IPS-20b (cell line): ENCODE data around the gene THBS1.

ENCODE experiments used
- H3K27ac ChIP-seq: one replicate; pipeline ENCODE4 v1.5.1; 2013; ENCODE audit warnings: low read length
- H3K27me3 ChIP-seq: 2 replicates; pipeline ENCODE4 v1.6.1; 2013; ENCODE audit warnings: mild to moderate bottlenecking, low read length, inconsistent platforms; ENCODE audit not compliant: insufficient read depth
- H3K36me3 ChIP-seq: 2 replicates; pipeline ENCODE4 v1.6.1; 2013; ENCODE audit warnings: low read depth, mild to moderate bottlenecking, inconsistent platforms, low read length, moderate library complexity; ENCODE audit not compliant: insufficient read depth
- H3K4me1 ChIP-seq: 2 replicates; pipeline ENCODE4 v1.6.1; 2013; ENCODE audit warnings: mild to moderate bottlenecking, control low read depth, inconsistent platforms, low read length, moderate library complexity; ENCODE audit not compliant: insufficient read depth
- H3K4me3 ChIP-seq: 2 replicates; pipeline ENCODE4 v1.5.1; 2013; ENCODE audit warnings: mild to moderate bottlenecking, low read length, inconsistent platforms
- H3K9ac ChIP-seq: 2 replicates; pipeline ENCODE4 v1.6.1; 2013; ENCODE audit warnings: low read depth, mild to moderate bottlenecking, inconsistent platforms, low read length, moderate library complexity
- H3K9me3 ChIP-seq: 2 replicates; pipeline ENCODE4 v1.6.1; 2013; ENCODE audit warnings: mild to moderate bottlenecking, low read depth, low read length, inconsistent platforms; ENCODE audit not compliant: insufficient read depth

THBS1 gene

GRCh38 chr15:39584266-39584659 lies 3.4 kb downstream of the THBS1 start:
- Histone ChIP-seq H3K27ac (no peak overlapping the region), H3K9me3 (no peaks in the 10 kb centered on the region), H3K4me3 (no peak overlapping the region), H3K4me1 (peaks cover 11% of the 10 kb centered on the region), H3K9ac (no peak overlapping the region), H3K27me3 (peaks cover 3% of the 10 kb centered on the region; the same call in 1 of the 2 replicates), H3K36me3 (peaks cover 75% of the 10 kb centered on the region)

DNA sequence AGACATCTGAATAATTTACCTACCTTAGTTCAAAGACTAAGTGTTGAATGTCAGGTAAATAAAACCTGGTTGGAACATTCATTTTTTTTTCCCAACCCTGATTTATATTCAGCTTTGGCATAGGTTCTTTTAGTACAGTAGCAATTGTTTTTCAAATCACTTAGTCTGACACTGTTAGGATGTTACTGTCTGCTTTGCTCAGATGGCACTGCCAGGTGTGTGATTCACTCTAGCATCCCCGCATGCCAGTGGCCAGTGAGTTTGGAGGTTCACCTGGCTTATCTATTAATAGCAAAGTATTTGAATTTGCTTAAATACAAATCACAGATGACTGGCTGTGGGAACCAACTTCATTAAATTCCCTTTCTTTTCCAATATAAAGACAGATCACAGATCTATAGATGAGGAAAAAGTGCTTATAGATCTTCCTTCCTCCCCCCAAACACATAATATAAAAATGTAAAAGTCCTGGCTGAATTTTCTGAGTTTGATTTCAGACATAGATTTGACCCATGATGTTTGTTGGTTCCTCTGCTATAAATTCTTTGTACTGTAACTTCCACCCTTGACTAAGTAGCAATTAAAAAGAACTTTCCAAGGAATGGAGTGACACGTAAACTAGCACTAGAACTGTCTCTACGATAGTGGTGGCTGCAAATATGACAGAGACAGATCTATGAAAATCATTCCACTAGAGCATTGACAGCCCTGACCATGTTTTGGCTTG lies 3.9 kb downstream of the THBS1 start:
- H3K9me3 ChIP-seq = no peaks in the 10 kb centered on the region
- no peak overlapping the region for H3K27ac ChIP-seq
- peaks cover 81% of the 10 kb centered on the region for H3K36me3 ChIP-seq
- H3K4me3 ChIP-seq = no peak overlapping the region
- H3K27me3 ChIP-seq = no peaks in the 10 kb centered on the region
- no peak overlapping the region for H3K9ac ChIP-seq
- peaks cover 9% of the 10 kb centered on the region for H3K4me1 ChIP-seq

- no peaks in the 10 kb centered on the region for H3K27me3 ChIP-seq
- H3K9me3 ChIP-seq = no peaks in the 10 kb centered on the region
- peaks cover 7% of the 10 kb centered on the region for H3K4me1 ChIP-seq
- H3K27ac ChIP-seq = no peak overlapping the region
- peaks cover 87% of the 10 kb centered on the region for H3K36me3 ChIP-seq
- H3K4me3 ChIP-seq = no peak overlapping the region
- no peak overlapping the region for H3K9ac ChIP-seq
These were observed 4.5 kb downstream of the THBS1 start for GRCh38 chr15:39585389-39585841.

- Histone ChIP-seq H3K4me1 (peaks cover 7% of the 10 kb centered on the region), H3K36me3 (peaks cover 92% of the 10 kb centered on the region), H3K4me3 (no peak overlapping the region), H3K27me3 (no peaks in the 10 kb centered on the region), H3K9ac (no peak overlapping the region), H3K27ac (no peak overlapping the region), H3K9me3 (no peaks in the 10 kb centered on the region)
These were observed 5.0 kb downstream of the THBS1 start for GRCh38 chr15:39585871-39586301.

GRCh38 chr15:39586387-39587095 lies 5.7 kb downstream of the THBS1 start:
- H3K36me3 ChIP-seq = peaks cover 98% of the 10 kb centered on the region
- H3K9ac ChIP-seq = no peak overlapping the region
- no peaks in the 10 kb centered on the region for H3K9me3 ChIP-seq
- no peaks in the 10 kb centered on the region for H3K27me3 ChIP-seq
- H3K4me1 ChIP-seq = peaks cover 7% of the 10 kb centered on the region
- H3K27ac ChIP-seq = no peak overlapping the region
- H3K4me3 ChIP-seq = no peak overlapping the region

- Histone ChIP-seq H3K9ac (no peak overlapping the region), H3K4me3 (no peak overlapping the region)
These were observed 6.3 kb downstream of the THBS1 start for GRCh38 chr15:39587096-39587721.

GRCh38 chr15:39587731-39588530 lies 7.1 kb downstream of the THBS1 start:
- Histone ChIP-seq H3K9ac (no peak overlapping the region), H3K9me3 (no peaks in the 10 kb centered on the region), H3K27ac (no peak overlapping the region), H3K4me1 (peaks cover 2% of the 10 kb centered on the region; the same call in 1 of the 2 replicates), H3K27me3 (no peaks in the 10 kb centered on the region), H3K4me3 (no peak overlapping the region), H3K36me3 (peaks cover 100% of the 10 kb centered on the region)

More at GRCh38 chr15:39587096-39587721, 6.3 kb downstream of the THBS1 start:
- no peaks in the 10 kb centered on the region for H3K9me3 ChIP-seq
- no peak overlapping the region for H3K27ac ChIP-seq
- H3K4me1 ChIP-seq = peaks cover 6% of the 10 kb centered on the region
- no peaks in the 10 kb centered on the region for H3K27me3 ChIP-seq
- peaks cover 100% of the 10 kb centered on the region for H3K36me3 ChIP-seq

- no peak overlapping the region for H3K27ac ChIP-seq
- no peaks in the 10 kb centered on the region for H3K9me3 ChIP-seq
- H3K9ac ChIP-seq = no peak overlapping the region
- no peak overlapping the region for H3K4me3 ChIP-seq
- peaks cover 100% of the 10 kb centered on the region for H3K36me3 ChIP-seq
- no peaks in the 10 kb centered on the region for H3K27me3 ChIP-seq
- no peaks in the 10 kb centered on the region for H3K4me1 ChIP-seq
These were observed 7.8 kb downstream of the THBS1 start for GRCh38 chr15:39588531-39589192.

DNA sequence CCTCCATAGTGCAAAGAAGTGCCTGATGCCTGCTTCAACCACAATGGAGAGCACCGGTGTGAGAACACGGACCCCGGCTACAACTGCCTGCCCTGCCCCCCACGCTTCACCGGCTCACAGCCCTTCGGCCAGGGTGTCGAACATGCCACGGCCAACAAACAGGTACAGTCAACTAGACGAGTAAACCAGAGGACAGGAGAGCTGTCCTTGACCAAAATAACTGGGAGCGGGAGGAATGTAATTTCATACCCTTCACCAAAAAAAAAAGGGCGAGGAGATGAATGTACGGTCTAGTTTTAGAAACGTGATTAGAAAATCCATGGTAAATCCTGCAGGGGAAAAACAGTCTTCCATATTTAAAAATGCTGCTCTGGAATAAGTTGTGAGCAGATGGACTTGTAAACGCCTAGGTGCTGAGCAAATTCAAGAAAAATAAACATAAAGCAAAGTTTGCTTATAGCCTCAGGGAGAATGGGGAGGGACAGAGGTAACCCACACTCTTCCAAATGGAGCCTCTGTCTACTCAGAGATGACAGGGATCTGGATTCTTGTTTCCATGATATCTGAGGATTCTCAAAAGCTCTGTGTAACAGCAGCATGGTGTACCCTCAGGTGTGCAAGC lies 8.4 kb downstream of the THBS1 start:
- Histone ChIP-seq H3K9me3 (no peaks in the 10 kb centered on the region), H3K27ac (no peak overlapping the region), H3K36me3 (peaks cover 100% of the 10 kb centered on the region), H3K4me3 (no peak overlapping the region), H3K27me3 (no peaks in the 10 kb centered on the region), H3K4me1 (no peaks in the 10 kb centered on the region), H3K9ac (no peak overlapping the region)

DNA sequence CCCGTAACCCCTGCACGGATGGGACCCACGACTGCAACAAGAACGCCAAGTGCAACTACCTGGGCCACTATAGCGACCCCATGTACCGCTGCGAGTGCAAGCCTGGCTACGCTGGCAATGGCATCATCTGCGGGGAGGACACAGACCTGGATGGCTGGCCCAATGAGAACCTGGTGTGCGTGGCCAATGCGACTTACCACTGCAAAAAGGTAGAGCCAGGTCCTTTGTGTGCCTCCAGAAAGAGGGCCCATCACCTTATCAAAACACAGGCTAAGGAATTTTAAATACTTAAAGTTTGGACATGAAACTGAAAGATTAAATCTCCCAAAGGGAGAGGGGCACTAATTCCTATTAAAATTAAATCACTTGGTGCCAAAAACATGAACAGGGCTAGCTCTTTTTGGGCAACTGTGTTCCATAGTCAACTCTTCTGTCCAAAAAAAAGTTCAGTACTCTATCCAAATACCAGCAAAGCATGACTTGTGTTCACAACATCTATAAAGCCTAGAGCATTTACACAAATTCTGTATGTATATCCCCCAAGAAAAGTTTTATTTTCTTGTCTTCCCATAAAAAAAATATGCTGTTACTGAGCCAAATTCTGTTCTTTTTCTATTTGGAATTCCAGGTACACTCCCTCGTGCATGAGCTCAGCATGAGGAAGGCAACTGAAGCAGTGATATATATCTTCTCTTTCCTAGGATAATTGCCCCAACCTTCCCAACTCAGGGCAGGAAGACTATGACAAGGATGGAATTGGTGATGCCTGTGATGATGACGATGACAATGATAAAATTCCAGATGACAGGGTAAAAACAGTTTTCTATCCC lies 9.2 kb downstream of the THBS1 start:
- H3K9ac ChIP-seq = no peak overlapping the region
- no peaks in the 10 kb centered on the region for H3K9me3 ChIP-seq
- H3K4me1 ChIP-seq = no peaks in the 10 kb centered on the region
- H3K36me3 ChIP-seq = peaks cover 100% of the 10 kb centered on the region
- H3K4me3 ChIP-seq = no peak overlapping the region
- no peaks in the 10 kb centered on the region for H3K27me3 ChIP-seq
- no peak overlapping the region for H3K27ac ChIP-seq
